ENCODE measurements around the gene CCDC85C.

Gene CCDC85C

GRCh38 chr14:99467336-99468078 is 136.5 kb downstream of the CCDC85C start:
- no peak for DNase-seq

GRCh38 chr14:99466758-99467157 is 137.2 kb downstream of the CCDC85C start:
- no peak for DNase-seq

DNA sequence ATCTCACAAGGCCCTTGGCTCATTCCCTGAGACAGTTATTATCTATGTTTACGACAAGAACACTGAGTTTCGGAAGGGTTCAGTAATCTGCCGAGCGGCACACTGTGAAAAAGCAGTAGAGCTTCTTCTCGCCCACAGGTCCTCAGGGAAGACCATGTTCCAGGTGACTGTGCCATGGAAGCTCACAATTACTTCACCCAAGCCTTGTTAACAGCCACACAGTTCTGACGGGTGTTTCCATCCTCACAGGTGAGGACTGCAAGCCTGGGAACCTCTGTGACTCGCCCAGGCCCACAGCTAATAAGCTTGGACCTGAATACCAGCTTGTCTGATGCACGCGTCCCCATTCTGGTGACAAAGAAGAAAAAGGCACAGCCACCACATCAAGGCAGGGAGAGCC is 138.7 kb downstream of the CCDC85C start:
- DNase-seq = no peak

DNA sequence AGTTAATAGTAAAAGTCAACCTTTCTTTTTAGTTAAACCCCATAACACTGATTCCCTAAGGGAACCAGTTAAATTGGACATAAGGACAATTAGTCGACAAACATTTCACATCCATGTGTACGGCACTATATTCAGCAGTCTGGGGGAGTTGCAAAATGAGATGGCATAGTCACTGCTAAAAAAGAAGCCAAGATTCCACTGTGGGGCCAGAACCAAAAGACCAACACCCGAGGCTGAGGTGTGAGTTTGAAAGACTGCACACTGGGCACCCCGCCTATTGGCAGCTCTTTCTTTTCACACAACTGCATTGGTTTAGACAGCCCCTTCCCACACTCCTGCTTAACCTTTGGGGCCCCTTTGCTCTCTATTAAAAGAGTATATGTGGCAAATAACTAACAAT is 140.0 kb downstream of the CCDC85C start:
- no peak for DNase-seq

DNA sequence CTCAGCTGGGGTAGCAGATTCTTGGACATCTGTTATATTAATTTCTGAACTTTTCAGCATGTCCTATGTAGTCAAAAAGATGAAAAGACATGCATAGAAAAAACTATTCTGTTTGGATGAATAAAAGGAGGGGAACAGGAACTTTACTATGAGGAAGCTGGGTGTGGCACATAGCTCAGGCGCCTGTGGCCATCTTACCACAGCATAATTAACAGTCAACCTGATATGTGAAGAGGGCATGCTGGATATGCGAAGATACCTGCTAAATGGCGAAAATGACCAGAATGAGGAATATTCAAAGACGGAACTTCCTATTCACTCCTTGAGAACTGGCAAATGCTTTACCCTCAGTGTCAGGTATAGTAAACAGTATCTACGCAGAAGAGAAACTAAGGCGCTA is 141.8 kb downstream of the CCDC85C start:
- no peak for DNase-seq

DNA sequence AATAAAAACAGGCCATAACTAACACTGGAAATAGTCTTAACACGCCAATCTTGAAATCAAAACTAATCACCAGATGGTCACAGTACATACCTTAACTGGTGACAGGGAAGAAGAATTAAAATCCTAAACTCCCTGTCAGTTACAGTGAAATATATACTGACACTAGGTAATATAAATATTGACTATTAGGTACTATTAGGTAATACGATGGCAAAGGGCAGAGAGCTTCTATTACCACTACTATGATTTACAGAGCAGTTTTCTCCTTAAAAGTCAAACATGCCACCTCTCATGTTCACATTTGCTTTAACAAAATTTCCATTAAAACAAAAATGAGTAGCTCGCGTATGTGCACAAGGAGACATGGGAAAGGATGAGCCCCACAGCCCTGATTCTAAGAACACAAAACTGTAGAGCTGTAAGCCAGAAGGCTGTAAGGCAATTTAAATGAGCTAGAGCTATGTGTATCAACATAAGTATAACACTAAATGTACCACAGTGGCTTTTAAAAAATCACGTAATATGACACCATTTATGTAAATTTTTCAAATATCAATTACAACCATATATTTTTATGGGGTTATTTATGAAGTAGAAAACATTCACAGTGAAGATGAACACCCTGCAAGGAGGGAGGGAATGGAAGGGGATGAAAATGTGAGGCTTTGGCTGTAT is 142.5 kb downstream of the CCDC85C start:
- DNase-seq = no peak

DNA sequence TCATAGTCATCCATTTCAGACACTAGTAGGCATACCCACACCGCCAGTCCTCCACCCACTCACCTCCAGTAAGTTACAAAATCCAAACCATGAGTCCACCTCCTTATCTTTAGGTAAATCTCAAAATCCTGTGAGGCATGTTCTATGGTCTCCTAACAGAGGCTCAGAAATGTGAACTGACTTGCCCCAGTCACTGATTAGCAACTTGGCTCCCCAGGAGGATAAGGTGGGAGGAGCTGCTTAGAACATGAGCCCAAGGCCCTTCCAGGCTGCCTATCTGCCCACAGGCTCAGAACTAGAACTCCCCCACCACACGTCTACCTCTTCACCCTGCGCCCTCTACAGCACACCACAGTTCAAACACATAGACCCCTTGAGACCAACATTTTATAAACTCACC is 143.2 kb downstream of the CCDC85C start:
- no peak for DNase-seq

DNA sequence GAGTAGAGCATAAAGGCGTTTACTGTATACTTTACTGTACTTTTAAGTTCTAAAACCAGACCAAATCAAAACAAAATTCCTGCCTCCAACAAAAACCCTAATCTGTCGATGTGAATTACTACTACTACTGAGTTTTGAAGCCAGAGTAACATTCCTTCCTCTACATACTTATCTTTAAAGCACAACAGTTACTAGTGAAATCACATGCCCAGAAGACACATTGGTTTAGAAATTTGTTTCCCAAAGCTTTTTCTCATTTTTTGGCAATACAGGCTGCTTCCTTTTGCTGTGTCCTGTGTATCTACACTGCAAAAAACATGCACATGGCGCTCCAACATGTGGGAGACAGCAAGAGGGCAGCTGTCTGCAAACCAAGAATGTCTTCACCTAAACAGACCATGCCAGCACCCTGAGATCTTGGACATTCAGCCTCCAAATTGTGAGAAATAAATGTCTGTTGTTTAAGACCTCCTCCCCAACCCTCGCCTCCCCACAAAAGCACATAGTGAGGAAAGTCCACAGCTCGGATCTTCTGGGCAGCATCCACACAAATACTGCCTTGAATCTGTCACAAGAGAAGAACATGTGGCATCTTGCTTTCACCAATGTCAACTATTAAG is 144.4 kb downstream of the CCDC85C start:
- no peak for DNase-seq

GRCh38 chr14:99454246-99454645 is 149.8 kb downstream of the CCDC85C start:
- DNase-seq = no peak

DNA sequence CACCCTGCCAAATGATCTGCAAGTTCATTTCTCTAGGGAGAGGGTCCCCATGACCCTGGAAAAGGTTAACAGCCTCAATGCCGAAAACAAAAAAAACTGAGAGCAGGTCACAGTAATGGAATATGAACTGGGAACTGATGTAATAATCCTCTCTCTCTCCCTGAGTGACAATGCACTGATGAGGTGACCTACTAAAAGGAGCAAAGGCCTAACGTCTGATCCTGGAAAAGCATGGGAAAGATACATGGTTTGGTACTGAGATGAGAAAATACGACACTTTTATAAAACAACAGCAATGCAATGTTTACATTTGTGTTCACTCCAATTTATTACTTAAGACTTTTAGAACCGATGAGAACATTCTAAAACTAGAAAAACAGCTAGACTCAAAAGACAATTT is 151.0 kb downstream of the CCDC85C start:
- DNase-seq = no peak

GRCh38 chr14:99451234-99451633 is 152.8 kb downstream of the CCDC85C start:
- DNase-seq = no peak

GRCh38 chr14:99450266-99450665 is 153.7 kb downstream of the CCDC85C start:
- no peak for DNase-seq

Data from DMS53 (cell line).